Suprapubic skin (tissue), 4 donors: ENCODE results near the gene SYNJ2. TPM values are rescaled to one million over a fixed set of nuclear protein-coding genes. Genes with fewer than 3 reads are reported as not detected.

Source experiments
- DNase-seq, 2 donors: peaks; one replicate each; pipeline ENCODE4 v3.0.0-alpha.2; 2019; ENCODE audit warnings: low spot score in 2 of 2
- H3K27ac ChIP-seq: fragments of 200-600 bp; sonication (generic); one replicate; pipeline ENCODE4 v1.5.1; 2019
- H3K27me3 ChIP-seq: fragments of 200-600 bp; sonication (generic); one replicate; pipeline ENCODE4 v1.5.1; 2019
- H3K36me3 ChIP-seq: fragments of 200-600 bp; sonication (generic); one replicate; pipeline ENCODE4 v1.5.1; 2019
- H3K4me1 ChIP-seq: fragments of 200-600 bp; sonication (generic); one replicate; pipeline ENCODE4 v1.5.1; 2019
- H3K4me3 ChIP-seq: fragments of 200-600 bp; sonication (generic); one replicate; pipeline ENCODE4 v1.5.1; 2019; ENCODE audit warnings: mild to moderate bottlenecking
- H3K9me3 ChIP-seq: fragments of 200-600 bp; sonication (generic); one replicate; pipeline ENCODE4 v1.5.1; 2019
- EP300 ChIP-seq: sonication (generic); formaldehyde crosslinking; IDR thresholded peaks from one replicate; pipeline ENCODE4 v1.6.1; 2017; ENCODE audit warnings: antibody characterized with exemption
- POLR2A ChIP-seq, 2 donors: fragments of 450-650 bp; IDR thresholded peaks; one replicate each; pipeline ENCODE4 v1.6.1; 2017; ENCODE audit warnings: antibody characterized with exemption in 2 of 2, mild to moderate bottlenecking in 2 of 2, moderate library complexity in 2 of 2
- POLR2AphosphoS5 ChIP-seq, 3 donors: sonication (generic); formaldehyde crosslinking; IDR thresholded peaks; one replicate each; pipeline ENCODE4 v1.6.1; 2017; ENCODE audit warnings: antibody characterized with exemption in 3 of 3
- WGBS: methylation state at CpG from one replicate; pipeline ENCODE4 v1.1.5; 2018; 5-methylcytosine and 5-hydroxymethylcytosine counted together
- total RNA-seq, 4 donors: library from RNA; depleted of rRNA; stranded (reverse); fragments of >200 nt; gene quantifications; one replicate each; pipeline ENCODE4 v1.1.0, GENCODE V29; 2016
- TF ChIP-seq, protein P1 (sequence below), 2 donors: fragments of 200-600 bp in 1 of 2; fragments of 450-650 bp in 1 of 2; sonication (generic) in 1 of 2; IDR thresholded peaks; one replicate each; pipeline ENCODE4 v1.5.1; 2016 to 2019; ENCODE audit warnings: antibody characterized with exemption in 2 of 2, mild to moderate bottlenecking in 1 of 2, moderate library complexity in 1 of 2

Gene SYNJ2
- total RNA-seq, 4 donors from 2014 or later: 4.3 to 10.7 (median 6.8) TPM

DNA sequence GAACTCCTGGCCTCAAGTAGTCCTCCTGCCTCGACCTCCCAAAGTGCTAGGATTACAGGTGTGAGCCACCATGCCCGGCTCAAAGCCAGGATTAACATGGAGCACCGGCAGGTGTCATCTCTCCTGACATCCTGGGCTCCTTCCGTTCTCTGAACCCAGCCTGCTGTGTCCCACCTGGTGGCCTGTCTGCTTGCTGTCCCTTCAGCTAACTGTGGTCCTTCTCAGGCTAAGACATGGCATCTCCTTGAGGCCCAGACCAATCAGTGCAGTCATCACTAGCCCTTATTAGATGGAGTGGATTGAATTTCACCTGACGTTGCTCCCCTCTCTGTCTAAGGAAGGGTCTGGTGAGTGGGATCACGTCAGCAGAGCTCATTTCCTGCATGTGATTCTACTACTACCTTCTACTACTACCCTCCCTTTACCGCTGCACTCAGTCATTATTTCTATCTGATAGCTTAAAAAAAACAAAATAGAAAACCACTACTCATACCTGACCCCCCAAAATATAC, 28.0 kb upstream of the SYNJ2 start:
- no peak for DNase-seq
- Histone ChIP-seq H3K9me3 (peaks cover 8% of the 10 kb centered on the region), H3K4me1 (peaks cover 9% of the 10 kb centered on the region), H3K27me3 (no peaks in the 10 kb centered on the region), H3K4me3 (peak overlapping the region; percentile 29), H3K36me3 (no peaks in the 10 kb centered on the region), H3K27ac (peak overlapping the region; percentile 18)
- 72% methylated on average over 7 of the region's 7 CpGs for WGBS
- TF ChIP-seq, protein P1, sequence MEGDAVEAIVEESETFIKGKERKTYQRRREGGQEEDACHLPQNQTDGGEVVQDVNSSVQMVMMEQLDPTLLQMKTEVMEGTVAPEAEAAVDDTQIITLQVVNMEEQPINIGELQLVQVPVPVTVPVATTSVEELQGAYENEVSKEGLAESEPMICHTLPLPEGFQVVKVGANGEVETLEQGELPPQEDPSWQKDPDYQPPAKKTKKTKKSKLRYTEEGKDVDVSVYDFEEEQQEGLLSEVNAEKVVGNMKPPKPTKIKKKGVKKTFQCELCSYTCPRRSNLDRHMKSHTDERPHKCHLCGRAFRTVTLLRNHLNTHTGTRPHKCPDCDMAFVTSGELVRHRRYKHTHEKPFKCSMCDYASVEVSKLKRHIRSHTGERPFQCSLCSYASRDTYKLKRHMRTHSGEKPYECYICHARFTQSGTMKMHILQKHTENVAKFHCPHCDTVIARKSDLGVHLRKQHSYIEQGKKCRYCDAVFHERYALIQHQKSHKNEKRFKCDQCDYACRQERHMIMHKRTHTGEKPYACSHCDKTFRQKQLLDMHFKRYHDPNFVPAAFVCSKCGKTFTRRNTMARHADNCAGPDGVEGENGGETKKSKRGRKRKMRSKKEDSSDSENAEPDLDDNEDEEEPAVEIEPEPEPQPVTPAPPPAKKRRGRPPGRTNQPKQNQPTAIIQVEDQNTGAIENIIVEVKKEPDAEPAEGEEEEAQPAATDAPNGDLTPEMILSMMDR (IDR thresholded peaks at IDR 0.05): no peak
- TF ChIP-seq POLR2A (IDR thresholded peaks at IDR 0.05) (no peak), EP300 (no peak), POLR2AphosphoS5 (IDR thresholded peaks at IDR 0.05) (no peak)

DNA sequence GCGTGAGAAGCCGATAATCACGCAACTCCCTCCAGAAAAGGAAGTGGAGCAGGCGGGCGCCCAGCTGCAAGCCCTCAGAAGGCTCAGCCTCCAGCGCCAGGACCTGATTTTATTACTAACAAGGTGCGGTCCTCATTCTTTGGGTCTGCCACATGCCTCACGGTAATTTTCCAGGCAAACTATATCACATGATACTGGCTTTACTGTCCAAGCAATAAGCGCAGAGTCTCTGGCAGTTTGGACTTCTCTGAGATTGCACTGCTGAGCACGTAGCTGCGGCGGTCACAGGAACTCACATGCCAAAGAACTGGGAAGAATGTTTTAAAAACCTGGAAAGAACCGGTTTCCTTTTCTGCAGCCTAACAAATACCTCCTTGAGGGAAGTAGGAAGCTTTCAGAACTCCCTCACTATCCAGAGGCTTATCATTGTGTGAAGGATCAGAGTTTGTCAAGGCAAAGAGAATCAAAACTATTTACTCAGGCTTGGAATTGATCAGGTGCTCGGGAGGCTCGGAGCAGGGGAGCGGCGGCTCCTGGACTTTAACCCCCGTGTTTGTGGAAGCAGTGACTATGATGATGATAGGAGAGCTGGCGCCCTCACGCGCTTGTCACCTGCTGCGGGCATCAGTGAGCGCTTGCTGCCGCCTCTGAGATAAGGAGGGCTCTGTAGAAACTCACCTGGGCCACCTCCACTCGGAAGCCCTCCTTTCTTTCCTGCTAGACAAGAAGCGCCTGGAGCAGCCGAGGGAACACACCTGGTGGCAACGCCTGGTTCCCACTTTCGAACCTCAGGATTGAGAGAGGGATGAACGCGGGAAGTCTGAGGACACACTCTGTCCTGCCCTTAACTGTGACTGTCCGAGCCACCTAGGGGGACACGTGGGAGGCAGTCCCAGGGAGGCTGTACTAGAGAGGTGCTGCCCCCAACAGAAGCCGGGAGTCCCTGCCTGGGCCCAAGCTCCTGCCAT, 27.2 kb upstream of the SYNJ2 start:
- H3K36me3 ChIP-seq: no peaks in the 10 kb centered on the region
- no peak for DNase-seq
- WGBS: 49% methylated on average over 32 of the region's 34 CpGs
- H3K27me3 ChIP-seq: no peaks in the 10 kb centered on the region
- TF ChIP-seq, protein P1 (IDR thresholded peaks at IDR 0.05): no peak
- TF ChIP-seq POLR2AphosphoS5 (IDR thresholded peaks at IDR 0.05): no peak
- TF ChIP-seq EP300: no peak
- peaks cover 9% of the 10 kb centered on the region for H3K4me1 ChIP-seq
- H3K9me3 ChIP-seq: peaks cover 16% of the 10 kb centered on the region
- H3K27ac ChIP-seq: peak overlapping the region; percentile 18
- peak overlapping the region; percentile 29 for H3K4me3 ChIP-seq

GRCh38 chr6:157955675-157956074, 26.0 kb upstream of the SYNJ2 start:
- no peak for DNase-seq
- Histone ChIP-seq H3K4me1 (peaks cover 9% of the 10 kb centered on the region), H3K36me3 (no peaks in the 10 kb centered on the region), H3K27me3 (no peaks in the 10 kb centered on the region), H3K9me3 (peaks cover 16% of the 10 kb centered on the region), H3K27ac (no peak overlapping the region), H3K4me3 (no peak overlapping the region)
- WGBS: 88% methylated on average over 6 of the region's 6 CpGs
- TF ChIP-seq POLR2A (IDR thresholded peaks at IDR 0.05): no peak
- TF ChIP-seq POLR2AphosphoS5 (IDR thresholded peaks at IDR 0.05): no peak
- TF ChIP-seq, protein P1 (IDR thresholded peaks at IDR 0.05): no peak
- no peak for TF ChIP-seq EP300

DNA sequence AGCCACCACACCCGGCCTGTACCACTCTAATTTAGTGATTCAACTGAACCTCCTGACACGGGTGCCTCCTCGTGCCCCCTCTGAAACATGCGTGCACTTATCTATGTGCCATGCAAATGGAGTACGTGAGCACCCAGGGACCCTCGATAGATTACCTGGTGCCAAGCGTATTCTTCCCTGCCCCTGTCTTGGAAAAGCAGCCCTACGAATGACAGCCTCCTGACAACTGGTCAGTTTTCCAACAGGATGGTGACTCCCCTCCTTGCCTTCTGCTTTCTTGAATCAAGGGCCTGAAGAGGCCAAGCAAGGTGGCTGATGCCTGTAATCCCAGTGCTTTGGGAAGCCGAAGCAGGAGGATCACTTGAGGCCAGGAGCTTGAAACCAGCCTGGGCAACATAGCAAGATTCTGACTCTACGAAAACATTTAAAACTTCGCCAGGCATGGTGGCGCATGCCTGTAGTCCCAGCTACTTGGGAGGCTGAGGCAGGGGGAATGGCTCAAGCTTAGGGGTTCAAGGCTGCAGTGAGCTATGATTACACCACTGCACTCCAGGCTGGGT, 25.4 kb upstream of the SYNJ2 start:
- Histone ChIP-seq H3K4me1 (peaks cover 9% of the 10 kb centered on the region), H3K27ac (no peak overlapping the region), H3K27me3 (no peaks in the 10 kb centered on the region), H3K9me3 (peaks cover 16% of the 10 kb centered on the region), H3K36me3 (no peaks in the 10 kb centered on the region), H3K4me3 (no peak overlapping the region)
- TF ChIP-seq, protein P1 (IDR thresholded peaks at IDR 0.05): no peak
- TF ChIP-seq POLR2AphosphoS5 (IDR thresholded peaks at IDR 0.05) (no peak), POLR2A (IDR thresholded peaks at IDR 0.05) (no peak), EP300 (no peak)
- no peak for DNase-seq
- WGBS: 96% methylated on average over 12 of the region's 12 CpGs
